HG03025 (cell line): ENCODE data around the gene CHRNB4.

ENCODE experiments used
- ATAC-seq: cut with Tn5 transposase; IDR thresholded peaks from one replicate; pipeline ENCODE4 v1.9.1; 2021; ENCODE audit warnings: mild to moderate bottlenecking, moderate library complexity; ENCODE audit not compliant: unreplicated experiment, low FRiP score

CHRNB4 gene

GRCh38 chr15:78671626-78672211 lies 30.7 kb upstream of the CHRNB4 start:
- no peak for ATAC-seq

- no peak for ATAC-seq
Observed at GRCh38 chr15:78668987-78669386, 28.0 kb upstream of the CHRNB4 start.

GRCh38 chr15:78667578-78668236 lies 26.7 kb upstream of the CHRNB4 start:
- ATAC-seq: no peak

- no peak for ATAC-seq
Observed at GRCh38 chr15:78666010-78666409, 25.0 kb upstream of the CHRNB4 start.

- no peak for ATAC-seq
Observed at GRCh38 chr15:78663703-78664102, 22.7 kb upstream of the CHRNB4 start.

- no peak for ATAC-seq
Observed at GRCh38 chr15:78662028-78662427, 21.0 kb upstream of the CHRNB4 start.

- ATAC-seq: no peak
Observed at GRCh38 chr15:78661001-78661400, 20.0 kb upstream of the CHRNB4 start.

GRCh38 chr15:78660584-78660983 lies 19.6 kb upstream of the CHRNB4 start:
- no peak for ATAC-seq

- no peak for ATAC-seq
Observed at GRCh38 chr15:78658823-78659222, 17.8 kb upstream of the CHRNB4 start.

- ATAC-seq: no peak
Observed at GRCh38 chr15:78654272-78654671, 13.3 kb upstream of the CHRNB4 start.

- ATAC-seq: no peak
Observed at GRCh38 chr15:78651930-78652615, 11.1 kb upstream of the CHRNB4 start.

GRCh38 chr15:78651007-78651406 lies 10.0 kb upstream of the CHRNB4 start:
- ATAC-seq: no peak

- ATAC-seq: no peak
Observed at GRCh38 chr15:78650022-78650421, 9.0 kb upstream of the CHRNB4 start.

- no peak for ATAC-seq
Observed at GRCh38 chr15:78645009-78645408, 4.0 kb upstream of the CHRNB4 start.

- no peak for ATAC-seq
Observed at GRCh38 chr15:78642331-78642730, 1.3 kb upstream of the CHRNB4 start.

GRCh38 chr15:78641749-78642275 lies 802 bp upstream of the CHRNB4 start:
- no peak for ATAC-seq

GRCh38 chr15:78640527-78641101 lies 396 bp downstream of the CHRNB4 start:
- no peak for ATAC-seq

GRCh38 chr15:78638658-78639314 lies 2.2 kb downstream of the CHRNB4 start:
- no peak for ATAC-seq

- ATAC-seq: no peak
Observed at GRCh38 chr15:78637776-78638435, 3.1 kb downstream of the CHRNB4 start.

GRCh38 chr15:78636378-78636859 lies 4.6 kb downstream of the CHRNB4 start:
- ATAC-seq: no peak
